ENCODE data around the gene HERPUD1. TPM values are rescaled to one million over a fixed set of nuclear protein-coding genes. Genes with fewer than 3 reads are reported as not detected.
"Not testable (repeated sequence)": the region's sequence is repeated elsewhere in the genome, so short reads cannot be mapped to it uniquely, and the experiment has no call there.

The HERPUD1 gene
- total RNA-seq, 2 experiments from 2014 or later: 140 to 342 TPM

GRCh38 chr16:56884026-56884582, 47.8 kb upstream of the HERPUD1 start:
- Histone ChIP-seq H3K79me2 (ENCODE audit: insufficient read depth, low read depth, low read length) (no peaks in the 10 kb centered on the region), H3K4me2 (ENCODE audit: low read length) (no peak overlapping the region), H3K4me1 (ENCODE audit: insufficient read depth, low read length, poor library complexity, severe bottlenecking) (peaks cover 14% of the 10 kb centered on the region), H3K27ac (ENCODE audit: low read depth, low read length, poor library complexity, severe bottlenecking) (no peak overlapping the region), H3K9me3 (ENCODE audit: low read length) (no peaks in the 10 kb centered on the region), H3K9me2 (ENCODE audit: insufficient read depth, low read length) (no peaks in the 10 kb centered on the region), H4K20me1 (ENCODE audit: insufficient read depth, low read length) (no peaks in the 10 kb centered on the region), H2AFZ (ENCODE audit: low read length) (no peak overlapping the region), H3K4me3 (ENCODE audit: low read depth, low read length, poor library complexity, severe bottlenecking) (no peak overlapping the region), H3K36me3 (ENCODE audit: insufficient read depth, low read length) (no peaks in the 10 kb centered on the region)
- POLR2A ChIA-PET: interaction anchor here (0.7 kb wide), 1 partner anchor 62 kb away, joined by 3 read pairs; no protein-coding TSS in a partner anchor
- TF ChIP-seq CTCF (conservative IDR thresholded peaks at IDR 0.05; ENCODE audit: low read length): no peak
- no peak for TF ChIP-seq EZH2phosphoT487 (IDR thresholded peaks at IDR 0.05; ENCODE audit: borderline replicate concordance, low read depth, low read length)
- no peak for DNase-seq (ENCODE audit: low spot score)
- BruUV-seq (replicated peaks): no TSS peak
- intact Hi-C loops (cut with micrococcal nuclease; ENCODE audit: unreplicated experiment): no loop called here
- CTCF ChIA-PET (ENCODE audit: unreplicated experiment): no interaction called here

GRCh38 chr16:56884929-56885328, 47.0 kb upstream of the HERPUD1 start:
- H3K4me1 ChIP-seq (ENCODE audit: insufficient read depth, low read length, poor library complexity, severe bottlenecking): peaks cover 22% of the 10 kb centered on the region
- H4K20me1 ChIP-seq (ENCODE audit: insufficient read depth, low read length); CTCF ChIA-PET (ENCODE audit: unreplicated experiment); H3K27ac ChIP-seq (ENCODE audit: low read depth, low read length, poor library complexity, severe bottlenecking); H2AFZ ChIP-seq (ENCODE audit: low read length); H3K4me2 ChIP-seq (ENCODE audit: low read length); intact Hi-C loops (cut with micrococcal nuclease; ENCODE audit: unreplicated experiment); H3K9me2 ChIP-seq (ENCODE audit: insufficient read depth, low read length); DNase-seq (ENCODE audit: low spot score); BruUV-seq (replicated peaks); H3K4me3 ChIP-seq (ENCODE audit: low read depth, low read length, poor library complexity, severe bottlenecking); H3K36me3 ChIP-seq (ENCODE audit: insufficient read depth, low read length); H3K79me2 ChIP-seq (ENCODE audit: insufficient read depth, low read depth, low read length); H3K9me3 ChIP-seq (ENCODE audit: low read length): not testable (repeated sequence)
- POLR2A ChIA-PET: interaction anchor here (0.6 kb wide), 1 partner anchor 15 kb away, joined by 3 read pairs; no protein-coding TSS in a partner anchor

GRCh38 chr16:56885446-56886162, 46.3 kb upstream of the HERPUD1 start:
- Histone ChIP-seq H3K9me3 (ENCODE audit: low read length) (no peaks in the 10 kb centered on the region), H3K4me2 (ENCODE audit: low read length) (no peak overlapping the region), H2AFZ (ENCODE audit: low read length) (no peak overlapping the region), H3K9me2 (ENCODE audit: insufficient read depth, low read length) (no peaks in the 10 kb centered on the region), H3K4me3 (ENCODE audit: low read depth, low read length, poor library complexity, severe bottlenecking) (no peak overlapping the region), H3K27ac (ENCODE audit: low read depth, low read length, poor library complexity, severe bottlenecking) (no peak overlapping the region), H3K4me1 (ENCODE audit: insufficient read depth, low read length, poor library complexity, severe bottlenecking) (peaks cover 23% of the 10 kb centered on the region), H3K36me3 (ENCODE audit: insufficient read depth, low read length) (no peaks in the 10 kb centered on the region), H4K20me1 (ENCODE audit: insufficient read depth, low read length) (no peaks in the 10 kb centered on the region), H3K79me2 (ENCODE audit: insufficient read depth, low read depth, low read length) (no peaks in the 10 kb centered on the region)
- TF ChIP-seq CTCF (conservative IDR thresholded peaks at IDR 0.05; ENCODE audit: low read length) (no peak), EZH2phosphoT487 (IDR thresholded peaks at IDR 0.05; ENCODE audit: borderline replicate concordance, low read depth, low read length) (no peak)
- CTCF ChIA-PET (ENCODE audit: unreplicated experiment): no interaction called here
- BruUV-seq (replicated peaks): no TSS peak
- intact Hi-C loops (cut with micrococcal nuclease; ENCODE audit: unreplicated experiment): no loop called here
- POLR2A ChIA-PET: interaction anchor here (0.6 kb wide), 1 partner anchor 16 kb away, joined by 3 read pairs; no protein-coding TSS in a partner anchor
- DNase-seq (ENCODE audit: low spot score): no peak
